ENCODE data around the gene MRPL44.

DNA sequence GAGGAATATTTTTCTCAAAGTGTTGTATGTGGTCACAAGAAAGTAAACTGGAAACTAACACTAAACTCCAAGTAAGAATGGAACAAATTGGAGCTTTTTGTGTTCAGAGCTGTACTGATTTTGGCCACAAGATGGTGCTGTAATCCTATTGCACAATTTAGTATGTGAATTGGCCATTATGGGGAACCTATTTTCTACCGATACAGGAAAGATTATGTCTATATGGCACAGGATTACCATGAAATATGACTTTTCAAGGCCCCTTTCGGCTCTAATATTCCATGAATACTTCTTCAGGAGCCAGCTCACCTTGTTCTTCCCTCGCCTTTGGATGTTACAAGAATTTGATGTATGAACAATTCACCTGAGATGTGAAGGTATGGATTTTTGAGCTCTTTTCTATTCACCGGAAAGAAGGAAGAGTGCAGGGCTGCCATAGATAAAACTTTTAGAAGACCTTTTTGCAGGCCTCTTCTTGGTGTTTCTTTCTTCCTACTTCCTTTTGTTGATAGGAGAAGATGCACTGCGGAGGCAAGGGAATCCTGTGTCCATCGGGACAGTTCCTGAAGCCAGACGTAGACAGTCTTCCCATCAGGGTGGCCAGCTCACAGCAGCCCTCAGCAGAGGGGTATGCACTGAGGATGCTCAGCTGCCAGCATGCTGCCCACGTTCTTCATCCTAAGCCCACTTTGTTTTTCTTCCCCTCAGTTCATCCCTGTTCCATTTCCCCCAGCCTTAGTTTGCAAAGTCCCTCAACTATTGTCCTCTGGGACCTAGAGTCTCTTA is 13.3 kb downstream of the MRPL44 start:
- TF ChIP-seq, protein P1, sequence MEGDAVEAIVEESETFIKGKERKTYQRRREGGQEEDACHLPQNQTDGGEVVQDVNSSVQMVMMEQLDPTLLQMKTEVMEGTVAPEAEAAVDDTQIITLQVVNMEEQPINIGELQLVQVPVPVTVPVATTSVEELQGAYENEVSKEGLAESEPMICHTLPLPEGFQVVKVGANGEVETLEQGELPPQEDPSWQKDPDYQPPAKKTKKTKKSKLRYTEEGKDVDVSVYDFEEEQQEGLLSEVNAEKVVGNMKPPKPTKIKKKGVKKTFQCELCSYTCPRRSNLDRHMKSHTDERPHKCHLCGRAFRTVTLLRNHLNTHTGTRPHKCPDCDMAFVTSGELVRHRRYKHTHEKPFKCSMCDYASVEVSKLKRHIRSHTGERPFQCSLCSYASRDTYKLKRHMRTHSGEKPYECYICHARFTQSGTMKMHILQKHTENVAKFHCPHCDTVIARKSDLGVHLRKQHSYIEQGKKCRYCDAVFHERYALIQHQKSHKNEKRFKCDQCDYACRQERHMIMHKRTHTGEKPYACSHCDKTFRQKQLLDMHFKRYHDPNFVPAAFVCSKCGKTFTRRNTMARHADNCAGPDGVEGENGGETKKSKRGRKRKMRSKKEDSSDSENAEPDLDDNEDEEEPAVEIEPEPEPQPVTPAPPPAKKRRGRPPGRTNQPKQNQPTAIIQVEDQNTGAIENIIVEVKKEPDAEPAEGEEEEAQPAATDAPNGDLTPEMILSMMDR (conservative IDR thresholded peaks at IDR 0.05; ENCODE audit: low read length), result peak; percentile 94
- no peak for TF ChIP-seq EZH2phosphoT487 (IDR thresholded peaks at IDR 0.05; ENCODE audit: borderline replicate concordance)
